HCT116 (cell line): ENCODE measurements around the gene ARHGAP20.

Source experiments
- EZH2 ChIP-seq: fragments of 200-600 bp; sonication (generic); IDR thresholded peaks from 2 replicates; pipeline ENCODE4 v1.6.1; 2017; ENCODE audit warnings: antibody characterized with exemption, mixed run types
- EZH2phosphoT487 ChIP-seq: fragments of 200-600 bp; IDR thresholded peaks from 2 replicates; pipeline ENCODE4 v1.6.1; 2018; ENCODE audit warnings: antibody characterized with exemption, borderline replicate concordance
- FOSL1 ChIP-seq: IDR thresholded peaks from 2 replicates; pipeline ENCODE4 v1.6.1; 2012; ENCODE audit warnings: low read depth
- JUND ChIP-seq: IDR thresholded peaks from 2 replicates; pipeline ENCODE4 v1.6.1; 2012
- POLR2A ChIP-seq: IDR thresholded peaks from 2 replicates; pipeline ENCODE4 v1.7.0; 2011; ENCODE audit warnings: borderline replicate concordance; ENCODE audit not compliant: insufficient read depth, insufficient read length; ENCODE audit errors: extremely low read depth
- POLR2AphosphoS5 ChIP-seq: IDR thresholded peaks from 2 replicates; pipeline ENCODE4 v1.6.1; 2011; ENCODE audit warnings: mild to moderate bottlenecking, low read depth, low read length, moderate library complexity
- RAD21 ChIP-seq: IDR thresholded peaks from 2 replicates; pipeline ENCODE4 v1.6.1; 2012; ENCODE audit warnings: low read depth, mild to moderate bottlenecking
- SIN3A ChIP-seq: IDR thresholded peaks from 2 replicates; pipeline ENCODE4 v1.6.1; 2012; ENCODE audit warnings: low read depth
- TCF7L2 ChIP-seq: IDR thresholded peaks from 2 replicates; pipeline ENCODE4 v1.7.0; 2011; ENCODE audit warnings: borderline replicate concordance, inconsistent platforms; ENCODE audit not compliant: insufficient read depth, insufficient read length; ENCODE audit errors: extremely low read depth
- YY1 ChIP-seq: IDR thresholded peaks from 2 replicates; pipeline ENCODE4 v1.6.1; 2011; ENCODE audit warnings: low read length, low read depth, moderate library complexity, mild to moderate bottlenecking; ENCODE audit not compliant: insufficient replicate concordance; ENCODE audit errors: extremely low read depth
- ZNF274 ChIP-seq: fragments of 200-500 bp; sonication (Bioruptor generic); IDR thresholded peaks from 2 replicates; pipeline ENCODE4 v1.6.1; 2014; ENCODE audit warnings: mild to moderate bottlenecking, low read depth, low read length, inconsistent platforms
- TF ChIP-seq, protein P1 (sequence below), 3 experiments: fragments of 200-600 bp in 1 of 3; sonication (generic) in 1 of 3; IDR thresholded peaks in 2 of 3; conservative IDR thresholded peaks in 1 of 3; 2 replicates each; pipeline ENCODE4 v1.5.1; 2012 to 2017; ENCODE audit warnings: low read depth in 2 of 3, low read length in 2 of 3, antibody characterized with exemption in 1 of 3, borderline replicate concordance in 1 of 3, control low read depth in 1 of 3, mild to moderate bottlenecking in 1 of 3, mixed read lengths in 1 of 3, mixed run types in 1 of 3, moderate library complexity in 1 of 3; ENCODE audit not compliant: insufficient read depth in 1 of 3
- TF ChIP-seq, protein P2 (sequence below): IDR thresholded peaks from 2 replicates; pipeline ENCODE4 v1.6.1; 2012; ENCODE audit warnings: low read depth

DNA sequence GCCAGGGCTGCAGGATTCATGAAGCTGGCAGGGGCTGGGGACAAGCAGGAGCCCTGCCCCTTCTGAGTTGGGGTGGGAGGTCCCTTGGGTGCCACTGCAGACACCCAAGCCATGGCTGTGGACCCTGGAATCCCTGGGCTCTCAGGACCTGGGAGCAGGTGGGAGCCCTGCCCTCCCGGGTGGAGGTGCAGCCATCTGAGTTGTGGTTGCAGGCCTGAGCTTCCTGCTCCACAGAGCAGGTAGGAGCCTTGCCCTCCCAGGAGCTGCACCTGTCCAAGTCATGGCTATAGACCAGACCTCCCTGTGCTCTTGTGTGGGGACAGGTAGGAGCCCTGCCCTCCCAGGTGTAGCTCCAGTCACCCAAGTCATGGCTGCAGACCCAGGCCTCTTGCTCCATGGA is 113.5 kb downstream of the ARHGAP20 start:
- TF ChIP-seq EZH2 (no peak), YY1 (no peak), RAD21 (no peak), POLR2A (no peak), JUND (no peak), EZH2phosphoT487 (no peak), ZNF274 (no peak), FOSL1 (no peak), SIN3A (no peak), TCF7L2 (no peak), POLR2AphosphoS5 (no peak)
- TF ChIP-seq, protein P1, sequence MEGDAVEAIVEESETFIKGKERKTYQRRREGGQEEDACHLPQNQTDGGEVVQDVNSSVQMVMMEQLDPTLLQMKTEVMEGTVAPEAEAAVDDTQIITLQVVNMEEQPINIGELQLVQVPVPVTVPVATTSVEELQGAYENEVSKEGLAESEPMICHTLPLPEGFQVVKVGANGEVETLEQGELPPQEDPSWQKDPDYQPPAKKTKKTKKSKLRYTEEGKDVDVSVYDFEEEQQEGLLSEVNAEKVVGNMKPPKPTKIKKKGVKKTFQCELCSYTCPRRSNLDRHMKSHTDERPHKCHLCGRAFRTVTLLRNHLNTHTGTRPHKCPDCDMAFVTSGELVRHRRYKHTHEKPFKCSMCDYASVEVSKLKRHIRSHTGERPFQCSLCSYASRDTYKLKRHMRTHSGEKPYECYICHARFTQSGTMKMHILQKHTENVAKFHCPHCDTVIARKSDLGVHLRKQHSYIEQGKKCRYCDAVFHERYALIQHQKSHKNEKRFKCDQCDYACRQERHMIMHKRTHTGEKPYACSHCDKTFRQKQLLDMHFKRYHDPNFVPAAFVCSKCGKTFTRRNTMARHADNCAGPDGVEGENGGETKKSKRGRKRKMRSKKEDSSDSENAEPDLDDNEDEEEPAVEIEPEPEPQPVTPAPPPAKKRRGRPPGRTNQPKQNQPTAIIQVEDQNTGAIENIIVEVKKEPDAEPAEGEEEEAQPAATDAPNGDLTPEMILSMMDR (IDR thresholded peaks at IDR 0.05 in 2 of 3, conservative IDR thresholded peaks at IDR 0.05 in 1 of 3; ENCODE audit: borderline replicate concordance in 1 of 3, insufficient read depth in 1 of 3, low read depth in 2 of 3, low read length in 2 of 3), result no peak
- TF ChIP-seq, protein P2, sequence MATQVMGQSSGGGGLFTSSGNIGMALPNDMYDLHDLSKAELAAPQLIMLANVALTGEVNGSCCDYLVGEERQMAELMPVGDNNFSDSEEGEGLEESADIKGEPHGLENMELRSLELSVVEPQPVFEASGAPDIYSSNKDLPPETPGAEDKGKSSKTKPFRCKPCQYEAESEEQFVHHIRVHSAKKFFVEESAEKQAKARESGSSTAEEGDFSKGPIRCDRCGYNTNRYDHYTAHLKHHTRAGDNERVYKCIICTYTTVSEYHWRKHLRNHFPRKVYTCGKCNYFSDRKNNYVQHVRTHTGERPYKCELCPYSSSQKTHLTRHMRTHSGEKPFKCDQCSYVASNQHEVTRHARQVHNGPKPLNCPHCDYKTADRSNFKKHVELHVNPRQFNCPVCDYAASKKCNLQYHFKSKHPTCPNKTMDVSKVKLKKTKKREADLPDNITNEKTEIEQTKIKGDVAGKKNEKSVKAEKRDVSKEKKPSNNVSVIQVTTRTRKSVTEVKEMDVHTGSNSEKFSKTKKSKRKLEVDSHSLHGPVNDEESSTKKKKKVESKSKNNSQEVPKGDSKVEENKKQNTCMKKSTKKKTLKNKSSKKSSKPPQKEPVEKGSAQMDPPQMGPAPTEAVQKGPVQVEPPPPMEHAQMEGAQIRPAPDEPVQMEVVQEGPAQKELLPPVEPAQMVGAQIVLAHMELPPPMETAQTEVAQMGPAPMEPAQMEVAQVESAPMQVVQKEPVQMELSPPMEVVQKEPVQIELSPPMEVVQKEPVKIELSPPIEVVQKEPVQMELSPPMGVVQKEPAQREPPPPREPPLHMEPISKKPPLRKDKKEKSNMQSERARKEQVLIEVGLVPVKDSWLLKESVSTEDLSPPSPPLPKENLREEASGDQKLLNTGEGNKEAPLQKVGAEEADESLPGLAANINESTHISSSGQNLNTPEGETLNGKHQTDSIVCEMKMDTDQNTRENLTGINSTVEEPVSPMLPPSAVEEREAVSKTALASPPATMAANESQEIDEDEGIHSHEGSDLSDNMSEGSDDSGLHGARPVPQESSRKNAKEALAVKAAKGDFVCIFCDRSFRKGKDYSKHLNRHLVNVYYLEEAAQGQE, result no peak
